Measurements from ENCODE around the gene TBC1D2B. TPM values are rescaled to one million over a fixed set of nuclear protein-coding genes. Genes with fewer than 3 reads are reported as not detected.
A peak's percentile ranks its signal among the peaks of the same experiment; 100 is the strongest.

The TBC1D2B gene
- total RNA-seq, 6 donors from 2014 or later: 31.5 to 103 (median 64.2) TPM

DNA sequence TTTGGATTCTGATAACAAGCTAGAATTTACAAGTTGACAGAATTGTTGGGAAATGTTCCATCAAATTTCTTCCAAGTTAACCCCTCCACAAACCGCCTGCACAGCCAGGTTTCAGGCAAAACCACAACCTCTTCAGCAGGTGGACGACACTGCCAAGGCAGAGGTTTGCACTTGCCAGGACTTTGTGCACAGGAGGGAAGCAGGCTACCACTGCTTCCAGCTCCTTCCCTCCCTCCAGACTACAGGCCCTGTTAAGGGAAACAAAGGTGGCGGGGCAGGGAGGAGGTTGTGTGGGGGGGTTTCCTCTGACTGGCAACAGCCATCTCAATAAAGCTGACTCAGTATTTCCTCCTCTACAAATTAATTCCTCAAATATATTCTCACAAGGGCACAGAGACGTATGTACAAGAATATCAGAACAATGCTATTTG is 42.2 kb downstream of the TBC1D2B start:
- peaks cover 65 to 75% (median 69%) of the 10 kb centered on the region in 4 donors for H3K4me1 ChIP-seq
- TF ChIP-seq EP300 (IDR thresholded peaks at IDR 0.05) (no peak), POLR2AphosphoS5 (IDR thresholded peaks at IDR 0.05) (no peak)
- TF ChIP-seq, protein P1, sequence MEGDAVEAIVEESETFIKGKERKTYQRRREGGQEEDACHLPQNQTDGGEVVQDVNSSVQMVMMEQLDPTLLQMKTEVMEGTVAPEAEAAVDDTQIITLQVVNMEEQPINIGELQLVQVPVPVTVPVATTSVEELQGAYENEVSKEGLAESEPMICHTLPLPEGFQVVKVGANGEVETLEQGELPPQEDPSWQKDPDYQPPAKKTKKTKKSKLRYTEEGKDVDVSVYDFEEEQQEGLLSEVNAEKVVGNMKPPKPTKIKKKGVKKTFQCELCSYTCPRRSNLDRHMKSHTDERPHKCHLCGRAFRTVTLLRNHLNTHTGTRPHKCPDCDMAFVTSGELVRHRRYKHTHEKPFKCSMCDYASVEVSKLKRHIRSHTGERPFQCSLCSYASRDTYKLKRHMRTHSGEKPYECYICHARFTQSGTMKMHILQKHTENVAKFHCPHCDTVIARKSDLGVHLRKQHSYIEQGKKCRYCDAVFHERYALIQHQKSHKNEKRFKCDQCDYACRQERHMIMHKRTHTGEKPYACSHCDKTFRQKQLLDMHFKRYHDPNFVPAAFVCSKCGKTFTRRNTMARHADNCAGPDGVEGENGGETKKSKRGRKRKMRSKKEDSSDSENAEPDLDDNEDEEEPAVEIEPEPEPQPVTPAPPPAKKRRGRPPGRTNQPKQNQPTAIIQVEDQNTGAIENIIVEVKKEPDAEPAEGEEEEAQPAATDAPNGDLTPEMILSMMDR (IDR thresholded peaks at IDR 0.05): no peak
- no peaks in the 10 kb centered on the region for H3K9me3 ChIP-seq
- WGBS, 2 donors: 16 to 19% methylated on average over 4 of the region's 4 CpGs
- ATAC-seq (ENCODE audit: low FRiP score in 2 of 2) (peak; percentile 53 to 69), DNase-seq (peak in 1 of 2 donors; percentile 63)
- H3K27ac ChIP-seq: peak overlapping the region; percentile 68 to 84 (median 77)
- H3K4me3 ChIP-seq: no peak overlapping the region
- peaks cover 0 to 12% (median 2%) of the 10 kb centered on the region in 4 donors for H3K36me3 ChIP-seq
- no peaks in the 10 kb centered on the region for H3K27me3 ChIP-seq

DNA sequence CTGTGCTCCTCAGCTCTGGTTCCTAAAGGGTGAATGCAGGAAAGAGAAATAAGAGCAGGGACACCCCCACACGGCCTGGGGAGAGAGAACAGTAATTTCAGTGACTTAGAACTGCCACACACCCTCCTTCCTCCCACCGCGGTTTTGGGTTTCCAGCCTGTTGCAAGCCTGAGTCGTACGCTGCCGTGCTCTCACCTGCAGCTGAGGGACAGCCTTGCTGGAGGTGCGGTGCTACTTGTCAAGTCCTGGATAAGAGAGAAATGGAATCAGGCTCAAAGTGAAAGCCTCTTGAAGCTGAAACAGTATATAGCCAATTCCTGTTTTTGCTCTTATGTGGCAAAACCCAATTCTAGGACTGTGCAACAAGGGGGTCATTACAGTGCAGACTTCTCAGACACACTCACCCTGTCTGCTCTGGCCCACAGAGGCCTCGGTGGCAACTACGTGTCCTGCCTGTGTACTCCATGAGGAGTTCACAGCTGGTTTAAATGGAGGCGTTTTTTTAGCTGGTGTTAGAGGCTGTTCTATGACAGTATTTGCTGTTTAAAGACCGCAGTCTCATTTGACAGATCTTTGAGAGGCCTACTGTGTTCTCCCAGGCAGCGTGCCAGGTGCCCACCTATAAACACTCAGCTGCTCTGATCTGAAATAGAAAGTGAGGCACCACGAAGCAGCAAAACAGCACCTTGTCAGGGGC is 42.9 kb downstream of the TBC1D2B start:
- peak; percentile 71 to 82 for ATAC-seq (ENCODE audit: low FRiP score in 2 of 2)
- H3K27ac ChIP-seq: peak overlapping the region; percentile 68 to 84 (median 77)
- no peaks in the 10 kb centered on the region for H3K9me3 ChIP-seq
- peaks cover 63 to 68% (median 64%) of the 10 kb centered on the region in 4 donors for H3K4me1 ChIP-seq
- no peaks in the 10 kb centered on the region for H3K27me3 ChIP-seq
- WGBS, 2 donors: 22 to 23% methylated on average over 13 of the region's 13 CpGs
- TF ChIP-seq POLR2A (IDR thresholded peaks at IDR 0.05) (no peak), POLR2AphosphoS5 (IDR thresholded peaks at IDR 0.05) (no peak), EP300 (IDR thresholded peaks at IDR 0.05) (no peak)
- TF ChIP-seq, protein P1 (IDR thresholded peaks at IDR 0.05): no peak
- peak in 1 of 2 donors; percentile 85 for DNase-seq
- peak overlapping the region in 1 of 4 donors; percentile 13 for H3K4me3 ChIP-seq
- H3K36me3 ChIP-seq: peaks cover under 1 to 11% (median 3%) of the 10 kb centered on the region in 4 donors

DNA sequence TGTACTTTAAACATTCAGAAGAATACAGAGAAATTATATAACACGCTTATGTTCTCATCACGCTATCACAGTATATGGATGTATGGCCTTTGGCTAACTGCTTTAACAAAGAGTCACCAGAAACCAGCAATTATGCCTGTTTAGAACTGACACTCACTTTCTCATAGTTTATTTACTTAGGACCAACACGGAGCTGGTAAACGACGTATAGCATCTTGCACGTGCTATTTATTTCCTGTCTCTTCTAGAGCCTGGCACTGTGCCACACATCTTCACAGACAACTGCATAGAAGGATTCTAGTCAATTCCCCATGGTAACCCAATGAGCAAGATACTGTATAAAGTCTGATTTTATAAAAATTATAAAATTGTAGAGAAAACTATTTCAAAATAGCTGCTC is 43.6 kb downstream of the TBC1D2B start:
- H3K36me3 ChIP-seq: peaks cover 5 to 18% (median 10%) of the 10 kb centered on the region in 4 donors
- no peak overlapping the region for H3K4me3 ChIP-seq
- H3K4me1 ChIP-seq: peaks cover 56 to 63% (median 57%) of the 10 kb centered on the region in 4 donors
- H3K9me3 ChIP-seq: no peaks in the 10 kb centered on the region
- H3K27me3 ChIP-seq: no peaks in the 10 kb centered on the region
- TF ChIP-seq POLR2AphosphoS5 (IDR thresholded peaks at IDR 0.05) (no peak), POLR2A (IDR thresholded peaks at IDR 0.05) (no peak), EP300 (IDR thresholded peaks at IDR 0.05) (no peak)
- TF ChIP-seq, protein P1 (IDR thresholded peaks at IDR 0.05): no peak
- 50 to 51% methylated on average over 6 of the region's 6 CpGs for WGBS, 2 donors
- peak overlapping the region; percentile 68 to 84 (median 77) for H3K27ac ChIP-seq
- ATAC-seq (ENCODE audit: low FRiP score in 2 of 2) (no peak), DNase-seq (no peak)

DNA sequence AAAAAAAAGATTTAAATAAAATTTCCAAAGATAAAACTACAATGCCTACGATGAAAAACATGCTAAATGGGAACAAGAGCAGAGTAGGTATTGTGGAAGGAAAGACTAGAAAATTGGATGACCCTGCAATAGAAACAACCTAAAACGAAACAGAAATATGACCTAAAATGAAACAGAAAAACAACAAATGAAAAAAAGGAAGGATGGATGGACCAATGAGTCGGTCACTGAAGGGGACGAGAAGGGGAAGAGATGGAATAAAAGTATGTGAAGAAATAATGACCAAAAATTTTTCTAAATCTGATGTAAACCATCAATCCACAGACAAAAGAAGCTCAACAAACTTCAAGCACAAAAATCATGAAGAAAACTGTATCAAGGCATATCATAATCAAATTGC is 44.8 kb downstream of the TBC1D2B start:
- Histone ChIP-seq H3K4me1 (peaks cover 44 to 51% (median 46%) of the 10 kb centered on the region in 4 donors), H3K27me3 (no peaks in the 10 kb centered on the region), H3K36me3 (peaks cover 9 to 30% (median 17%) of the 10 kb centered on the region in 4 donors), H3K4me3 (no peak overlapping the region), H3K27ac (peak overlapping the region in 2 of 4 donors; percentile 68 to 78), H3K9me3 (no peaks in the 10 kb centered on the region)
- ATAC-seq (ENCODE audit: low FRiP score in 2 of 2) (no peak), DNase-seq (no peak)
- no peak for TF ChIP-seq EP300 (IDR thresholded peaks at IDR 0.05)
- no peak for TF ChIP-seq POLR2AphosphoS5 (IDR thresholded peaks at IDR 0.05)
- no peak for TF ChIP-seq POLR2A (IDR thresholded peaks at IDR 0.05)
- TF ChIP-seq, protein P1 (IDR thresholded peaks at IDR 0.05): no peak
- WGBS, 2 donors: 62 to 78% methylated on average over 4 of the region's 4 CpGs

All from upper lobe of left lung (tissue), 6 donors.